ENCODE measurements around the gene PPARD. TPM values are rescaled to one million over a fixed set of nuclear protein-coding genes. Genes with fewer than 3 reads are reported as not detected.

PPARD gene
- total and polyA plus RNA-seq, 2 of the 13 experiments (the other 11 are each of a cell fraction or from before 2014, with no cell fraction given): 6.1 to 13.3 TPM

DNA sequence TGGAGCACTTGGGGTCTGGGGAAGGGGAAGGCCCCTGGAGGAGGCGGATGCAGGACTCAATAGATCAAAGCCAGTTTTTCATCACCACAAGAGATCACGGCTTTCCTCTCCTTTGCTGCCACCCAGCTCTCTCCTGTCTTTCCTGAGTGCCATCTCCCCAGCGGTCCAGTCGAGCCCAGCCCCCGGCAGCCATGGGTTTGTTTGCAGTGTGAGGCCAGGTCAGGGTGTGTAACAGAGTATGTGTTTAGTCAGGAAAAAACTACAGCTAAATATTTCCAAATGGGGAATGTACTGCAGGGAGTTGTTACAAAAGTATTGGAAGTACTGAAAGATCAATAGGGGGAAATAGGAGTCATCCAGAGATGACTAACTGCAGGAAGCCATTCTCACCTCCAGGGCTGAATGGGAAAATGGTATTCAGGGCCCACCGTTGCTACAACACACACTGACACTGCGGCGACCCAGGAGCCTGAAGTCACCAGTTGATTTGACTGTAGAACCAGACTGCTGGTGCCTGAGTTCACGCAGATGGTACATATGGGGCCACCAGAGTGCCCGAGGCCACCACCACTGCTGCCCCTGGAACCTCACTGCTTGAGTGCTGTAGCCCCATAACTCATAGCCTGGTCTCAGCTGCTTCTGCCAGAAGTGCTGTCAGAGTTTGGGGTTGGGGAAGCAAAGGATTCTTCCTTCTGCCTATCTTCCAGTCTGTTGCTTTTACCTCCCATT, 86.2 kb downstream of the PPARD start (continued):
- TF ChIP-seq SMAD1 (CRISPR knock-in tag; IDR thresholded peaks at IDR 0.05; ENCODE audit: borderline replicate concordance, low read depth): no peak
- TF ChIP-seq, protein P1, sequence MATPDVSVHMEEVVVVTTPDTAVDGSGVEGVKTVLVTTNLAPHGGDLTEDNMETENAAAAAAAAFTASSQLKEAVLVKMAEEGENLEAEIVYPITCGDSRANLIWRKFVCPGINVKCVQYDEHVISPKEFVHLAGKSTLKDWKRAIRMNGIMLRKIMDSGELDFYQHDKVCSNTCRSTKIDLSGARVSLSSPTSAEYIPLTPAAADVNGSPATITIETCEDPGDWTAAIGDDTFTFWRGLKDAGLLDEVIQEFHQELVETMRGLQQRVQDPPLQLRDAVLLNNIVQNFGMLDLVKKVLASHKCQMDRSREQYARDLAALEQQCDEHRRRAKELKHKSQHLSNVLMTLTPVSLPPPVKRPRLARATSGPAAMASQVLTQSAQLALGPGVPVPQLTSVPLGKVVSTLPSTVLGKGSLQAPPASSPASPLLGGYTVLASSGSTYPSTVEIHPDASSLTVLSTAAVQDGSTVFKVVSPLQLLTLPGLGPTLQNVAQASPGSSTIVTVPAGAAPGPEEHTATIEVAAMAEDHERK (CRISPR knock-in tag; IDR thresholded peaks at IDR 0.05; ENCODE audit: low read depth): no peak
- no peak for TF ChIP-seq PBX3 (CRISPR knock-in tag; IDR thresholded peaks at IDR 0.05; ENCODE audit: borderline replicate concordance)
- TF ChIP-seq CCAR2 (optimal IDR thresholded peaks at IDR 0.05; ENCODE audit: low read depth, low read length): no peak
- peak; percentile 47; the same call in 1 of the 2 replicates for TF ChIP-seq HOXA5 (CRISPR knock-in tag; IDR thresholded peaks at IDR 0.05)
- no peak; the same call in 1 of the 2 replicates for TF ChIP-seq NFKB2 (CRISPR knock-in tag; IDR thresholded peaks at IDR 0.05; ENCODE audit: borderline replicate concordance)
- no peak for TF ChIP-seq IRF1 (CRISPR knock-in tag; IDR thresholded peaks at IDR 0.05; ENCODE audit: low read depth)
- TF ChIP-seq, protein P2, sequence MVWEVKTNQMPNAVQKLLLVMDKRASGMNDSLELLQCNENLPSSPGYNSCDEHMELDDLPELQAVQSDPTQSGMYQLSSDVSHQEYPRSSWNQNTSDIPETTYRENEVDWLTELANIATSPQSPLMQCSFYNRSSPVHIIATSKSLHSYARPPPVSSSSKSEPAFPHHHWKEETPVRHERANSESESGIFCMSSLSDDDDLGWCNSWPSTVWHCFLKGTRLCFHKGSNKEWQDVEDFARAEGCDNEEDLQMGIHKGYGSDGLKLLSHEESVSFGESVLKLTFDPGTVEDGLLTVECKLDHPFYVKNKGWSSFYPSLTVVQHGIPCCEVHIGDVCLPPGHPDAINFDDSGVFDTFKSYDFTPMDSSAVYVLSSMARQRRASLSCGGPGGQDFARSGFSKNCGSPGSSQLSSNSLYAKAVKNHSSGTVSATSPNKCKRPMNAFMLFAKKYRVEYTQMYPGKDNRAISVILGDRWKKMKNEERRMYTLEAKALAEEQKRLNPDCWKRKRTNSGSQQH (CRISPR knock-in tag; IDR thresholded peaks at IDR 0.05; ENCODE audit: low read depth): peak; percentile 83; the same call in 1 of the 2 replicates
- TF ChIP-seq IRF9 (CRISPR knock-in tag; IDR thresholded peaks at IDR 0.05; ENCODE audit: borderline replicate concordance): peak; percentile 54; the same call in 1 of the 2 replicates
- TF ChIP-seq, protein P3, sequence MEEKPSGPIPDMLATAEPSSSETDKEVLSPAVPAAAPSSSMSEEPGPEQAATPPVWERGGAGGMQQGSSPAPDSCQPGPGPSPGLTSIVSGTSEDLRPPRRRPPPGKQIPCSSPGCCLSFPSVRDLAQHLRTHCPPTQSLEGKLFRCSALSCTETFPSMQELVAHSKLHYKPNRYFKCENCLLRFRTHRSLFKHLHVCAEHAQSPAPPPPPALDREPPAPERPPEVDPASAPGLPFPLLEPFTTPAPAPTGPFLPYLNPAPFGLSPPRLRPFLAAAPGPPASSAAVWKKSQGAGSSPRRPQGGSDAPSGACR (CRISPR knock-in tag; IDR thresholded peaks at IDR 0.05): no peak
- TF ChIP-seq ZNF615 (CRISPR knock-in tag; IDR thresholded peaks at IDR 0.05; ENCODE audit: borderline replicate concordance): no peak
- TF ChIP-seq ZNF747 (CRISPR knock-in tag; IDR thresholded peaks at IDR 0.05; ENCODE audit: borderline replicate concordance): no peak
- no peak for TF ChIP-seq STAT5B (CRISPR knock-in tag; IDR thresholded peaks at IDR 0.05)
- no peak for TF ChIP-seq POLR2A (IDR thresholded peaks at IDR 0.05; ENCODE audit: insufficient read depth in 1 of 2, low read depth in 2 of 2, low read length in 2 of 2)
- no peak for TF ChIP-seq CREB3 (CRISPR knock-in tag; IDR thresholded peaks at IDR 0.05)
- TF ChIP-seq SMAD9 (CRISPR knock-in tag; IDR thresholded peaks at IDR 0.05): no peak
- TF ChIP-seq ZNF468 (CRISPR knock-in tag; IDR thresholded peaks at IDR 0.05): no peak
- TF ChIP-seq RBM39 (IDR thresholded peaks at IDR 0.05; ENCODE audit: low read depth, low read length, poor library complexity, severe bottlenecking): no peak
- TF ChIP-seq DPF2 (CRISPR knock-in tag; IDR thresholded peaks at IDR 0.05; ENCODE audit: borderline replicate concordance, low read depth): 0 out of 2 replicates have a peak, but pooled peaks have one; percentile 21
- TF ChIP-seq JARID2 (CRISPR knock-in tag; IDR thresholded peaks at IDR 0.05; ENCODE audit: insufficient replicate concordance): no peak
- no peak for TF ChIP-seq NFYC (CRISPR knock-in tag; IDR thresholded peaks at IDR 0.05)

Measured in HepG2 (cell line).